ENCODE data around the gene CARS1. TPM values are rescaled to one million over a fixed set of nuclear protein-coding genes. Genes with fewer than 3 reads are reported as not detected.

The CARS1 gene
- polyA plus RNA-seq, 3 donors, result 30.9 to 46.8 (median 35.7) TPM

GRCh38 chr11:2983908-2984307 lies 73.3 kb downstream of the CARS1 start:
- TF ChIP-seq CTCF (IDR thresholded peaks at IDR 0.05), result no peak
- intact Hi-C loops (cut with micrococcal nuclease), result no loop called here
- 100% methylated on average over 3 of the region's 4 CpGs for WGBS (ENCODE audit: insufficient coverage)
- Histone ChIP-seq H3K36me3 (replicated peaks in 1 of 2; ENCODE audit: control insufficient read depth in 1 of 2, insufficient read depth in 2 of 2, low read length in 2 of 2) (peaks cover 3 to 28% of the 10 kb centered on the region in 2 donors), H4K20me1 (ENCODE audit: insufficient read depth, low read length) (peaks cover 96% of the 10 kb centered on the region), H3K4me1 (ENCODE audit: control insufficient read depth in 1 of 2, insufficient read depth in 2 of 2, low read length in 2 of 2) (peaks cover 13 to 15% of the 10 kb centered on the region in 2 donors), H3K9ac (ENCODE audit: insufficient read depth, low read length, poor library complexity, severe bottlenecking) (peak overlapping the region; percentile 4), H3K9me3 (replicated peaks in 1 of 2; ENCODE audit: control insufficient read depth in 1 of 2, insufficient read depth in 1 of 2, low read length in 2 of 2) (no peaks in the 10 kb centered on the region), H3K79me2 (ENCODE audit: insufficient read depth, low read length) (peaks cover 98% of the 10 kb centered on the region), H3K27me3 (ENCODE audit: control insufficient read depth in 2 of 2, insufficient read depth in 2 of 2, low read length in 2 of 2) (no peaks in the 10 kb centered on the region), H3K27ac (ENCODE audit: low read depth in 1 of 2, low read length in 2 of 2) (no peak overlapping the region), H3K4me2 (replicated peaks; ENCODE audit: extremely low read depth, low read length, poor library complexity, severe bottlenecking) (no peak overlapping the region), H3K4me3 (replicated peaks in 1 of 3; ENCODE audit: low read depth in 2 of 3, low read length in 3 of 3) (no peak overlapping the region), H2AFZ (ENCODE audit: insufficient read depth, low read depth, low read length, poor library complexity, severe bottlenecking) (no peak overlapping the region)
- Mint-ChIP-seq H3K36me3 (peaks cover 9 to 25% of the 10 kb centered on the region in 2 donors), H3K27ac (peak overlapping the region in 5 of 7 donors; percentile 32 to 77 (median 56)), H3K27me3 (ENCODE audit: low read depth in 3 of 3) (no peaks in the 10 kb centered on the region), H3K4me3 (no peak overlapping the region), H3K9me3 (no peaks in the 10 kb centered on the region), H3K4me1 (peaks cover 18% of the 10 kb centered on the region)
- DNase-seq, result no peak

GRCh38 chr11:2982214-2982613 lies 75.0 kb downstream of the CARS1 start:
- Histone ChIP-seq H3K9me3 (replicated peaks in 1 of 2; ENCODE audit: control insufficient read depth in 1 of 2, insufficient read depth in 1 of 2, low read length in 2 of 2) (no peaks in the 10 kb centered on the region), H4K20me1 (ENCODE audit: insufficient read depth, low read length) (peaks cover 96% of the 10 kb centered on the region), H3K9ac (ENCODE audit: insufficient read depth, low read length, poor library complexity, severe bottlenecking) (no peak overlapping the region), H3K27ac (ENCODE audit: low read depth in 1 of 2, low read length in 2 of 2) (no peak overlapping the region), H3K27me3 (ENCODE audit: control insufficient read depth in 2 of 2, insufficient read depth in 2 of 2, low read length in 2 of 2) (no peaks in the 10 kb centered on the region), H3K4me2 (replicated peaks; ENCODE audit: extremely low read depth, low read length, poor library complexity, severe bottlenecking) (no peak overlapping the region), H3K36me3 (replicated peaks in 1 of 2; ENCODE audit: control insufficient read depth in 1 of 2, insufficient read depth in 2 of 2, low read length in 2 of 2) (peaks cover 20 to 44% of the 10 kb centered on the region in 2 donors), H3K79me2 (ENCODE audit: insufficient read depth, low read length) (peaks cover 98% of the 10 kb centered on the region), H2AFZ (ENCODE audit: insufficient read depth, low read depth, low read length, poor library complexity, severe bottlenecking) (no peak overlapping the region), H3K4me3 (replicated peaks in 1 of 3; ENCODE audit: low read depth in 2 of 3, low read length in 3 of 3) (no peak overlapping the region), H3K4me1 (ENCODE audit: control insufficient read depth in 1 of 2, insufficient read depth in 2 of 2, low read length in 2 of 2) (no peaks in the 10 kb centered on the region)
- Mint-ChIP-seq H3K9me3 (no peaks in the 10 kb centered on the region), H3K27me3 (ENCODE audit: low read depth in 3 of 3) (no peaks in the 10 kb centered on the region), H3K27ac (peak overlapping the region in 2 of 7 donors; percentile 37 to 66), H3K4me1 (peaks cover 5% of the 10 kb centered on the region), H3K4me3 (no peak overlapping the region), H3K36me3 (peaks cover 21 to 42% of the 10 kb centered on the region in 2 donors)
- TF ChIP-seq CTCF (IDR thresholded peaks at IDR 0.05), result no peak
- intact Hi-C loops (cut with micrococcal nuclease), result no loop called here
- DNase-seq, result no peak
- 80% methylated on average over 1 of the region's 2 CpGs for WGBS (ENCODE audit: insufficient coverage)

Data from CD14-positive monocyte (primary cell).